Endodermal cell (in vitro differentiated cells): ENCODE results near the gene MRPS23. TPM values are rescaled to one million over a fixed set of nuclear protein-coding genes. Genes with fewer than 3 reads are reported as not detected.

ENCODE experiments used
- DNase-seq: peaks from one replicate; pipeline ENCODE4 v3.0.0-alpha.2; 2017
- H3K27ac ChIP-seq: 2 replicates; pipeline ENCODE4 v1.5.1; 2013; ENCODE audit warnings: mild to moderate bottlenecking, low read depth, low read length, moderate library complexity
- H3K27me3 ChIP-seq: 2 replicates; pipeline ENCODE4 v1.6.1; 2013; ENCODE audit warnings: mild to moderate bottlenecking, low read length, moderate library complexity; ENCODE audit not compliant: insufficient read depth, control insufficient read depth, poor library complexity, severe bottlenecking
- H3K36me3 ChIP-seq: 2 replicates; pipeline ENCODE4 v1.7.0; 2013; ENCODE audit warnings: mild to moderate bottlenecking, low read length, moderate library complexity; ENCODE audit not compliant: control insufficient read depth, insufficient read depth
- H3K4me1 ChIP-seq: one replicate; pipeline ENCODE4 v1.7.0; 2013; ENCODE audit warnings: low read length; ENCODE audit not compliant: control insufficient read depth, insufficient read depth
- H3K4me3 ChIP-seq: 2 replicates; pipeline ENCODE4 v1.5.1; 2013; ENCODE audit warnings: mild to moderate bottlenecking, low read length, moderate library complexity
- H3K9ac ChIP-seq: 2 replicates; pipeline ENCODE4 v1.6.1; 2013; ENCODE audit warnings: mild to moderate bottlenecking, low read length, moderate library complexity; ENCODE audit not compliant: poor library complexity, severe bottlenecking; ENCODE audit errors: extremely low read depth
- H3K9me3 ChIP-seq: 2 replicates; pipeline ENCODE4 v1.6.1; 2013; ENCODE audit warnings: mild to moderate bottlenecking, low read length, moderate library complexity; ENCODE audit not compliant: control insufficient read depth
- H3K27ac Mint-ChIP-seq: 2 replicates; pipeline ENCODE4 v1.8.0; 2020; ENCODE audit warnings: mixed read lengths
- H3K27me3 Mint-ChIP-seq: 2 replicates; pipeline ENCODE4 v1.8.0; 2021; ENCODE audit warnings: mild to moderate bottlenecking, mixed read lengths; ENCODE audit not compliant: insufficient read depth
- H3K36me3 Mint-ChIP-seq: 2 replicates; pipeline ENCODE4 v1.8.0; 2020; ENCODE audit warnings: low read depth, mixed read lengths
- H3K4me1 Mint-ChIP-seq: 2 replicates; pipeline ENCODE4 v1.8.0; 2020; ENCODE audit warnings: mixed read lengths
- H3K4me3 Mint-ChIP-seq: 2 replicates; pipeline ENCODE4 v1.8.0; 2020; ENCODE audit warnings: mild to moderate bottlenecking, moderate library complexity, mixed read lengths
- H3K9me3 Mint-ChIP-seq: 2 replicates; pipeline ENCODE4 v1.8.0; 2020; ENCODE audit warnings: mild to moderate bottlenecking, mixed read lengths
- CTCF ChIP-seq: fragments of 200-600 bp; sonication (generic); conservative IDR thresholded peaks from 2 replicates; pipeline ENCODE4 v1.5.0; 2021; ENCODE audit warnings: antibody characterized with exemption, mild to moderate bottlenecking
- WGBS, 2 experiments: methylation state at CpG; one replicate each; pipeline versions ENCODE4 v1.1.5 to v1.1.7; 2013; ENCODE audit warnings: missing lambda C conversion rate in 2 of 2, mixed read lengths in 1 of 2; ENCODE audit not compliant: insufficient coverage in 1 of 2, insufficient read length in 1 of 2; 5-methylcytosine and 5-hydroxymethylcytosine counted together
- total RNA-seq, 2 donors: library from RNA; stranded (reverse); fragmentation: NEBNext Ultra II Directional in 1 of 2; extraction: Animal tissue kit (Norgen Biotek cat#: 25700) in 1 of 2; gene quantifications; 2 replicates in 1 of 2; 3 replicates in 1 of 2; pipeline ENCODE4 v1.2.1, GENCODE V29; 2021

The MRPS23 gene
- total RNA-seq, 2 donors from 2014 or later = 43.9 to 49.2 TPM

GRCh38 chr17:57835333-57835900, 14.4 kb downstream of the MRPS23 start:
- Mint-ChIP-seq H3K27me3 (no peaks in the 10 kb centered on the region), H3K9me3 (no peaks in the 10 kb centered on the region), H3K4me1 (peaks cover 22% of the 10 kb centered on the region), H3K4me3 (no peak overlapping the region), H3K36me3 (peaks cover 19% of the 10 kb centered on the region), H3K27ac (no peak overlapping the region)
- DNase-seq = no peak
- Histone ChIP-seq H3K36me3 (peaks cover 29% of the 10 kb centered on the region), H3K9ac (no peak overlapping the region), H3K9me3 (no peaks in the 10 kb centered on the region), H3K4me3 (no peak overlapping the region), H3K27me3 (no peaks in the 10 kb centered on the region), H3K4me1 (peaks cover 2% of the 10 kb centered on the region), H3K27ac (no peak overlapping the region)
- no peak for TF ChIP-seq CTCF
- WGBS, 2 experiments = 100% methylated on average over 2 of the region's 2 CpGs

- Histone ChIP-seq H3K9ac (no peak overlapping the region), H3K36me3 (peaks cover 17% of the 10 kb centered on the region), H3K27me3 (no peaks in the 10 kb centered on the region), H3K4me1 (peaks cover 2% of the 10 kb centered on the region), H3K4me3 (no peak overlapping the region), H3K27ac (no peak overlapping the region), H3K9me3 (no peaks in the 10 kb centered on the region)
- Mint-ChIP-seq H3K36me3 (peaks cover 10% of the 10 kb centered on the region), H3K27me3 (no peaks in the 10 kb centered on the region), H3K9me3 (no peaks in the 10 kb centered on the region), H3K4me3 (no peak overlapping the region), H3K4me1 (peaks cover 22% of the 10 kb centered on the region), H3K27ac (no peak overlapping the region)
- TF ChIP-seq CTCF = peak; percentile 50
- 81 to 82% methylated on average over 10 to 13 of the region's 13 CpGs for WGBS, 2 experiments
- DNase-seq = peak; percentile 88
Observed at GRCh38 chr17:57834146-57834741, 15.6 kb downstream of the MRPS23 start.

GRCh38 chr17:57833179-57833939, 16.5 kb downstream of the MRPS23 start:
- Histone ChIP-seq H3K4me1 (peaks cover 2% of the 10 kb centered on the region), H3K27ac (peak overlapping the region; percentile 85), H3K27me3 (no peaks in the 10 kb centered on the region), H3K9me3 (no peaks in the 10 kb centered on the region), H3K36me3 (peaks cover 9% of the 10 kb centered on the region), H3K4me3 (peak overlapping the region; percentile 76), H3K9ac (no peak overlapping the region)
- Mint-ChIP-seq H3K27me3 (peaks cover 1% of the 10 kb centered on the region), H3K27ac (no peak overlapping the region), H3K4me1 (peaks cover 22% of the 10 kb centered on the region), H3K9me3 (no peaks in the 10 kb centered on the region), H3K4me3 (no peak overlapping the region), H3K36me3 (peaks cover 2% of the 10 kb centered on the region)
- peak; percentile 99 for TF ChIP-seq CTCF
- whole genome bisulfite sequencing, 2 experiments = 10 to 11% methylated on average over 9 to 13 of the region's 13 CpGs
- peak; percentile 90 for DNase-seq
